Measurements from ENCODE around the gene TRPM2.
"Not testable (repeated sequence)": the region's sequence is repeated elsewhere in the genome, so short reads cannot be mapped to it uniquely, and the experiment has no call there.

TRPM2 gene

DNA sequence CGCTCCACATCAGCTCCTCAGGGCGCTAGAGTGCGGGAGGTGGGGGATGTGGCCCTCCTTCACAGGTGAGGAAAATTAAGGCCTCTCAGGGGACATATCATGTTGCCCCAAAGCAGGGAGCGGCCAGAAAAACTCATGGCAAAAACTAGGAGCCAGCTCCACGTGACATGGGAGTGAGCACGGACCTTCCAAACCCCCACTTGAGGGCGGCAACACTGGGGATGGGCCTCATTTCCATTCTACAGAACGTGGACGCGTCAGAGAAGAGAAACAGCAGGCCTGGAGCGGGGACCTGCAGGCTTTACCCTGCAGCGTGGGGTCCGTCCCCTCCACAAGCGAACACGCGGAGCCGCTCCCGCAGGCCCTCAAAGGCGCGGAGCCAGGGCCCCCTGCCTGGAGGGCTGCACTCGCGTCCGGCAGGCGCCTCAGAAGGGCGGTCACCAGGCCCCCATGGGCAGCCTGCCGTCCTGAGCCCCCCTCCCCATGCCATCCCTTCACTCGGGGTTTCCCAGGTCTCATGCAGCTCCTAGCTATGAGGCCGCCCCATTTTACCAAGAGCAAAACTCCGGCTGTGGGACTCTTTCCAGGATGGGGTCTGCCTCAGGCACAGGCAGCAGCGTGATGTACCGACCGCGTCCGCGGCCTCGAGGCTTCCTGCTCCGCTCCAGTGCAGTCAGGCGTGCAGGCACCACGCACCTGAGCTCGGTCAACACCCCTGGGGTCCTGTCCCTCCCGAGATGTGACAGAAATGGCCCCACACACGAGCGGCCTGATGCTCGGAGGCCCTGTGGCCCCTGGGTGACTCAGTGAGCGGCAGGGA, 19.7 kb upstream of the TRPM2 start:
- no peak overlapping the region for H3K27ac ChIP-seq
- H3K4me3 ChIP-seq, result no peak overlapping the region

DNA sequence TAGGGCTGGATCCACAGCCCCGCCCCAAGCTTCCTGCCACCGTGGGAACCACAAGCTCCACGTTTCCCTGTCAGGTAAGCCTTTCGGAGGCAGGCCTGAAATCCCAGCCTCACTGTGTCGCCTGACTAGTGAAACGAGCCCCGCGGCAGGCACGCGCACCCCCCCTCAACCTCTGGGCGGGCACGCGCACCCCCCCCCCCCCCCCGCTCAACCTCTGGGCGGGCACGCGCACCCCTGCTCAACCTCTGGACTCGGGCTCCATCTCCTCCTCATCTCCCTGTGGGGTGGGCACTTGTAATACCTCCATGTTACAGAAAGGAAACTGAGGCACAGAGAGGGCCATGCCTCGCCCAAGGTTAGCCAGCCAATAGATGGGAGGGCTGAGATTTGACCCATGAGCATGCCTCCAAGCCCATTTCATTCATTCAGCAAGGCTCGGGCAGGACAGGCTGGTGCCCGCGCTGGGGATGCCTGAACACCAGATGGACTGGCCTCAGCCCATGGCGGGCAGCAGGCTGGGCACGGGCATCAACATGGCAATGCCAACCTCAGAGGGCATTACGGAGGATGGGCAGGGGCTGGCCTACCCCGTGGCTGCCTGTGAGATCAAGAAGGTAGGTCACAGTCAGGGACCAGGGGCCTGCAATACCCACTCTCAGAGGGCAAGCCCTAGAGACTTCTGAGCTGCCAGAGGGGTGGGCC, 18.9 kb upstream of the TRPM2 start:
- H3K4me3 ChIP-seq, result no peak overlapping the region

DNA sequence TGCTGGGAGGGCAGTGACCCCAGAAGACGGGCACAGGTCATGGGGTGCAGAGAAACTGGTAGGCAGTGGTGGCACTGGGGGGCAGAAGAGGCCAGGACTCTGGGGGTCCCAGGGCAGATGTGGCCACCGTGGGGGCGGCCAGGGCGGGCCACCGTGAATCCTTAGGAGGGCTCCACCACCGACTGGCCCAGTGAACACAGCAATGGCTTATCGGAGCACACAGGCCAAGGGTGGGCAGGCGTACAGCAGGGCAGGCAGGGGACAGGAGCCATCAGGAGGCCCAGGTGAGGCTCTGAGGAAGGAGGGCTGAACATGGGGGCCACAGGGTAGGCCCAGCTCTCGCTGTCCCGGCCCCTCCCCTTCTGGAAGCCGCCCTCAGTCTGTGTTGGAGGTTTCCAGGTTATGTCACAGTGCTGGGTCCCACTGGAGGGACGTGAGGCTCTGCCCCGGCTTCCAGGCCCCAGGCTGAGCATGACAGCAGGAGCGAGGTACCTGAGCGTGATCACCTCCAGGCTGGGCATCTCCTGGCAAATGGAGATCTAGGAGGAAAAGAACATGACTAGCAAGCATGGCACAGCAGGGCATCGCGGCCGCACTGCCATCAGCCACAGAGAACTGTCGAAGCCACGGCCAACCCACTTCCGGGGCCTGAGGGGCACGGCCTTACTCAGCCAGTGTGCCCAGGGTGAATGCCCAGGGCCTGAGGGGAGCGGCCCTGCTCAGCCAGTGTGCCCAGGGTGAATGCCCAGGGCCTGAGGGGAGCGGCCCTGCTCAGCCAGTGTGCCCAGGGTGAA, 18.0 kb upstream of the TRPM2 start:
- H3K27ac ChIP-seq, result no peak overlapping the region

More for the DNA sequence above, 18.9 kb upstream of the TRPM2 start:
- no peak overlapping the region for H3K27ac ChIP-seq

DNA sequence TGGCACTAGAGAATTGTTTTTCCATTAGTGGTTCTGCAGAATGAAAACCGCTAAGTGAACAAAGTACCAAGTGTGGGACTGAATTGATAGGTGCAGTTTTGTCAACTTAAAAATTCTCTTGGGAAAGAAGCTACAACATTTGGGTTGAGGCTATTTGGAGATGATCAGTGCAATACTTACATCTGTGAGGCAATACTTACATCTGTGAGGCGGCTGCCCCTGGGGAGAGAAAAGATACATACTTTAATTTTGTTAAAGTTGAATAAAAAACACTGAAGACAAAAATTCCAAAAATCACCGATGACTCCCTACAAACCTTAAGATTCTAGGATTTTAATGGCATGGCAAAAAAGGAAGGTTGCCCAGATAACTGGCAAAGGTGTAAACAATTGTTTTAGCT, 16.0 kb upstream of the TRPM2 start:
- Histone ChIP-seq H3K4me3 (no peak overlapping the region), H3K27ac (peak overlapping the region in 2 of 21 experiments; percentile 66 to 77)

More for the DNA sequence above, 18.0 kb upstream of the TRPM2 start:
- no peak overlapping the region for H3K4me3 ChIP-seq

DNA sequence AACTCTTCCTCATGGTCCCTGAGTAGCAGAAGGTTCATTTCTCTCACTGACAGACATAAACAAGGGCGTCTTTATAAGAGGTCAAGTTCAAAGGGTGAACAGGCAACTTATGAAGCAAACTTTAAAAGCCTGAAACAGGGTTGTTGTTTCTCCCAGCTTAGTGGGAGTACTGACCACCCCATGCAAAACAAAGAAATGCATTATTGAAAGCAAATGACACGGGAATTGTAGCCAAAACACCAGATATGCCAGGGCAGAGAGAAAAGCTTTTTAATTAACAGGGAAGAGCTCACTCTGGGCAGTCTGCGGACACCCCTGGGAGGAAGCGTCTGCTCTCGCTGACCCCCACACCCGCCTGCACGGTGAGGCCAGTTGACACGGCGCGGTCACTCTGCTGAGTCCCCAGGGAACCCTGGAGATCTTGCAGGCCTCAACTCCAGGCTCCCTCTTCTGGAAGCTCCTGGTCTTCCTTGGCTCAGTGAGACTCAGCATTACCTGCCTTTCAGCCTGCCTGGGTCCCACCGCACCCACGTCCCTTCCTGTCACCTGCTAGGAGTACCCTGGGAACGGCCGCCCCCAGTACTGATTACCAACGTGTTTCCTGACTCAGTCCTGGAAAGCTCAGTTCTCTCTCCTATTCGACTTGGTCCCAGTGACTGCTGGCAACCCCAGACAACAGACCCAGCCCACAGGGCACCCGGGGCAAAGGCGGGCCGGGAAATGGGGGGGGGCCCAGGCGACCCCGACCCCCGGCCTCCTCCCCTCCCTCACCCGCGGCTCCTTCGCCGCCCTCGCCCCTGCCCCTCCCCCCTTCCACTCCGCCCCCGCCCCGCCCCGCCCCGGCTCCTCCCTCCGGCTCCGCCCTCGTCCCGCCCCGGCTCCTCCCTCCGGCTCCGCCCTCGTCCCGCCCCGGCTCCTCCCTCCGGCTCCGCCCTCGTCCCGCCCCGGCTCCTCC, 15.2 kb upstream of the TRPM2 start:
- peak overlapping the region; percentile 0 to 77 (median 20) for H3K4me3 ChIP-seq
- H3K27ac ChIP-seq, result peak overlapping the region in 16 of 21 experiments; percentile 21 to 78 (median 58)

DNA sequence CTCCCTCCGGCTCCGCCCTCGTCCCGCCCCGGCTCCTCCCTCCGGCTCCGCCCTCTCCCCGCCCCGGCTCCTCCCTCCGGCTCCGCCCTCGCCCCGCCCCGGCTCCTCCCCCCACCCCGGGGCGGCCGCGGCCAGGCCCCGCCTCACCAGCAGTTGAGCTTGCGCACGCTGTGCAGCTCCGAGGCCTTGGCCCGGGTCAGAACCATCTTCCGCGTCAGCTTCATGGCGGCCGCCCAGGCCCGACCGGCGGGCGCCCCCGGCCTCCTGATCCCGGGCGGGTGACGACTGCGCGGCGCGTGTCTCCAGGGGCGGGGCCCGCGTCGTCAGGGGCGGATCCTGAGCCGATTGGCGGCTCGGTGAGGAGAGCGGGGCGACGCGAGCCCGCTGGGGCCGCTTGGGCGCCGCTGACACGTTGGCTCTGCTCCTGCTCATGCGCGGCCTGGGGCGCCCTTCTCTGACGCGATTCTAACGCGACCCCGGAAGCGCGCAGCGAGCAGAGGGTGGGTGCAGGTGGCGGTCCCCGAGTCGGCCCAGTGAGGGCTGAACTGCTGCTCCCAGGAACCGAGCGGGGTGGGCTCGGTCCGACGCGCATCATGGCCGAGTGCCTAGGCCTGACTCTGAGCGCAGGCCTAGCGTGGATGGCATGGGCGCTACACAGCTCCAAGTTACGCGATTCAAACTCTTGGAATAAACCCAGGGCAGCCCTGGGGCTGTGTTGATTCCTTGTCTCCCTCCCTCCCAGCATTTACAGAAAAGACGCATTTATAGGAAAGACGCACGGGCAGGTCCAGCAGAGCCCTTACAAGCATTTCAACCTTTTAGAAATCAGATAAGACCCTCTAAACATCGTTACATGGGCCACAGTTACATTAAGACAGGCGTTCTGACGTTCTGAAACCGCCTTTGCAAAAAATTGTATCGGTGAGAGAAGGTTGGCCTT, 14.2 kb upstream of the TRPM2 start, which contains the start of gene CFAP410:
TSS of gene CFAP410 (minus strand) at position 420 of the 940 bp plus-strand sequence. CDS start at position 224, 196 bp downstream.
- Histone ChIP-seq H3K27ac (peak within 1 kb of the TSS; percentile 77 to 98 (median 95)), H3K4me3 (peak within 1 kb of the TSS; percentile 61 to 83 (median 73))

DNA sequence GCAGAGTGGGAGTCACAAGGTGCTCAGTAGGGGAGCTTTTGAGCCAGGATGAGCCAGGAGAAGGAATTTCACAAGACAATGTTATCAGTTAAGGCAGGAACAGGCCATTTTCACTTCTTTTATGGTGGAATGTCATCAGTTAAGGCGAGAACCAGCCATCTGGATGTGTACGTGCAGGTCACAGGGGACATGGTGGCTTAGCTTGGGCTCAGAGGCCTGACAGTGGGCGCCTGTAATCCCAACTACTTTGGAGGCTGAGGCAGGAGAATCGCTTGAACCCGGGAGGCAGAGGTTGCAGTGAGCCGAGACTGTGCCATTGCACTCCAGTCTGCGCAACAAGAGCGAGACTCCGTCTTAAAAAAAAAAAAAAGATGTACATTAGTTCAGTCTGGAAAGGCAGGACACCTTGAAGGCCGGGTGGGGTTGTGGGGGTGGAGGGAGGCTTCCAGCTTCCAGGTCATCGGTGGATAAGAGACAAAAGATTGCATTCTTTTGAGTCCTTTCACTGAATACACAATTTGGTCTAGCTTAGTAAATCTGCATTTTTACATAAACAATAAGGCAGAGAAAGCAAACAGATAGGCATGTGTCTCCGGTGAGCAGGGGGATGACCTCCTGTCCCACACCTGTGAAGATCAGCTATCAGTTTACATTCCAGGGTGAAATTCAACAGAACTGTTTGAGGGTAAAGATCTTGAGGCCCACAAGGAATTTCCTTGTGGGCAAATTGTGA, 11.5 kb upstream of the TRPM2 start:
- H3K4me3 ChIP-seq, H3K27ac ChIP-seq: not testable (repeated sequence)

DNA sequence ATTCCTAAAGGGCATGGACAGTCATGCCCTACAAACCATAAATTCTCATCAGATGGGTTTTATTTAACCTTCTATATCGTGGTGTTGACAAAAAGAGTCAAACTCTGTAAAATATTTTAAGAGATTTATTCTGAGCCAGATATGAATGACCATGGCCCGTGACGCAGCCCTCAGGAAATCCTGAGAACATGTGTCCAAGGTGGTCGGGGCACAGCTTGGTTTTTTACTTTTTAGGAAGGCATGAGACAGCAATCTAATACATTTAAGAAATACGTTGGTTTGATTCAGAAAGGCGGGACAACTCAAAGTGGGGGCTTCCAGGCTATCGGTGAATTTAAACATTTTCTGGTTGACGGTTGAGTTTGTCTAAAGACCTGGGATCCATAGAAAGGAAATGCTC, 10.4 kb upstream of the TRPM2 start:
- H3K27ac ChIP-seq, H3K4me3 ChIP-seq: not testable (repeated sequence)

DNA sequence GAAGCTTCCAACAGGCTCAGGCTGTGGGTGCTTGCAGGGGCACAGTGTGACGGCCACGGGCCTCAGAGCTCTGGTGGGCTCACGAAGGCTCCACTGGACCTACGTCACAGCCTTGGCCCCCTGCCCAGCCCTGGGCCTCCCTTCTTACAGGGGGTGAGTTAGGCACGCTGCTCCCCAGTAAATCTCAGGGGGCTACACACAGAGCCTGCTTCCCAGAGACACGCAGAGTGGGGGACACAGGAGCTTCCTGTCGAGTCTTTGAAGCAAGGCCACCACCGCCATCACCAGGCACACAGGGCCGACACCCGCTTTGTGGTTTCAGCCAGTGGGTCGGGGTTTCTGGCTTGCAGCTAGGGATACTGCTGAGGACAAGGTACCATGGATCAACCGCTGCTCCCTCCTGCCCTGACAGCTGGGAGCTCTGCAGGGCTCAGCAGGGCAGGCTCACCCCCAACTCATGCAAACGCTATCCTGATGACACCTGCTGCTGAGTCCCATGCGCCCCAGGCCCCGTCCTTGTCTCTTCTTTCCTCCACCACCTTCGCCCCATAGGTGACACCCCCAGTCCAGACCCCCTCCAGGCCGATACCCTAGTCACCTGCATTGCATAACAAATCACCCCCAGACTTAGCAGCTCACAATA, 8.8 kb upstream of the TRPM2 start:
- Histone ChIP-seq H3K27ac (no peak overlapping the region), H3K4me3 (no peak overlapping the region)

DNA sequence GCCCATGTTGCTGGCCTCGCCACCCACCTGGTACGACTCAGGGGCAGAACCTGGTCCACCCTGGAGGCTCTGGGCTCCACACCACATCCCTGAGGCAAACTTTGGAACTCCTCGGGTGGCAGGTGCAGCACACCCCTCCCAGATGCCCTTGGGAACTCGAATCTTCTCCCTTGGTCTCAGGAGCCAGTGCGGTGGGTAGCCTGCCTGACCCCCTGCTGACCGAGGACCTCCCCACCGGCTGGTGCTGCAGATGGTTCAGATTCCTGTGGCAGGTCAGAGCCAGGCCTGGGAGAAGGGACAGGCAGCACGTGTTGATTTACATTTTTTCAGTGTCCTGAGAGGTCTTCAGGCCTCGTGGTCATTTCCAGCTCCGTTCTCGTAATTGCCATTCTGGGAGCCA, 7.9 kb upstream of the TRPM2 start:
- Histone ChIP-seq H3K27ac (no peak overlapping the region), H3K4me3 (no peak overlapping the region)

DNA sequence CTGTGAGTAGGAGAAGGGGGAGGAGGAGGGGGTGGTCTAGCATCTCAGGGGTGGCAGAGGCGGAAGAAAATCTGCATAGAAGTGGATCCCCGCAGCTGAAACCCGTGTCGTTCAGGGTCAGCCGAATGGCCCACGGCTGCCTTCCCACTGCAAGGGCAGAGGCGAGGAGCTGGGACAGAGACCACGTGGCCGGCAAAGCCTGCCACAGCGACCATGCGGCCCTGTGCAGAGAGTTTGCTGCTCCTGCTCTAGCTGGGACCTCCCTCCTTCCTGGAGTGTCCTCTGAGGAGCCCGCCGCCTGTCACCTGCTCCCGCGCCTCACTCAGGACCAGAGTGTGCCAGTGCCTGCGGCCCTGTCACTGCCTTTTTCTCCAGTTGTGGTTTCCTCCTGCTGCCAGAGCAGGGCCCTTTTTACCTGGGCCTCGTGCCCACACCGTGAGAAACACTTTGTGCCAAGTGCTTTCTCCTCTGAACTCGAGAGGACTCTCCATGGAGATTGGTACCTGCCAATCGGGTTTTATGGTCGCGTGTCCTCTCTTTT, 5.4 kb upstream of the TRPM2 start:
- H3K27ac ChIP-seq, result no peak overlapping the region
- no peak overlapping the region for H3K4me3 ChIP-seq

DNA sequence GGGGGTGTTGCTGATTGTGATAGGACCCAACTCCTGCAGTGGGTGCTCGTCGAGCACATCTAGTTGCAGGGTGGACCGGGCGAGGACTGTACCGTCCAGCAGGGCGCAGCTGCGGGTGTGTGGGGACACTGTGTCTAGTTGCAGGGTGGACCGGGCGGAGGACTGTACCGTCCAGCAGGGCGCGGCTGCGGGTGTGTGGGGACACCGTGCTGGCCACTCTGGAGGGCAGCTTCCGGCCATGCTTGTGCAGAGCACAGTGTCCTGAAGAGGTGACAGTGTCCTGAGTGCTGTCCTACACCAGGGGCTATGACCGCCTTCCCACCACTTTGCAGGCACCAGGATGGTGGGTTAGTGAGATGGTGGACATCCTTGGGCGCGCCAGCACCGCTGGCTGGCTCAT, 4.6 kb upstream of the TRPM2 start:
- Histone ChIP-seq H3K27ac (no peak overlapping the region), H3K4me3 (no peak overlapping the region)

DNA sequence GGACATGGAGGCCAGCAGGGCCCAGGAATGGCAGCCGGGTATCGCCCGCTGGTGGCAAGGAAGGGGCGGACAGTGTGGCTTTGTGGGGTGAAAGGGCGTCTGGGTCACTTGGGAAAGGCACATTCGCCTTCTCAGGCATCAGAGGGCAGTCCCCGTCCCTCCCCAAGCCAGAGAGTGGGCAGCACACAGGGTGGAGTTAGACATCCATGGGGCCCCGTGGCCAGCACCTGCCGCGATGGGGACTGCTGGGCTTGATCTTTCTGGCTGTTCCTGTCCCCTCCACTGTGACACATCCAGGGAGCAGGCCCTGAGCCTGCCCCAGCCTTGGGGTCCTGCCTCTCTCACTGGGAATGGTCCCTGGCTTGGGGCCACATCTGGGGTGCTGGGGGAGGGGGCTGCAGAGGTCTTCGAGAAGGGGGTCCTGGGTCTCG, 4.0 kb upstream of the TRPM2 start:
- Histone ChIP-seq H3K4me3 (no peak overlapping the region), H3K27ac (no peak overlapping the region)

DNA sequence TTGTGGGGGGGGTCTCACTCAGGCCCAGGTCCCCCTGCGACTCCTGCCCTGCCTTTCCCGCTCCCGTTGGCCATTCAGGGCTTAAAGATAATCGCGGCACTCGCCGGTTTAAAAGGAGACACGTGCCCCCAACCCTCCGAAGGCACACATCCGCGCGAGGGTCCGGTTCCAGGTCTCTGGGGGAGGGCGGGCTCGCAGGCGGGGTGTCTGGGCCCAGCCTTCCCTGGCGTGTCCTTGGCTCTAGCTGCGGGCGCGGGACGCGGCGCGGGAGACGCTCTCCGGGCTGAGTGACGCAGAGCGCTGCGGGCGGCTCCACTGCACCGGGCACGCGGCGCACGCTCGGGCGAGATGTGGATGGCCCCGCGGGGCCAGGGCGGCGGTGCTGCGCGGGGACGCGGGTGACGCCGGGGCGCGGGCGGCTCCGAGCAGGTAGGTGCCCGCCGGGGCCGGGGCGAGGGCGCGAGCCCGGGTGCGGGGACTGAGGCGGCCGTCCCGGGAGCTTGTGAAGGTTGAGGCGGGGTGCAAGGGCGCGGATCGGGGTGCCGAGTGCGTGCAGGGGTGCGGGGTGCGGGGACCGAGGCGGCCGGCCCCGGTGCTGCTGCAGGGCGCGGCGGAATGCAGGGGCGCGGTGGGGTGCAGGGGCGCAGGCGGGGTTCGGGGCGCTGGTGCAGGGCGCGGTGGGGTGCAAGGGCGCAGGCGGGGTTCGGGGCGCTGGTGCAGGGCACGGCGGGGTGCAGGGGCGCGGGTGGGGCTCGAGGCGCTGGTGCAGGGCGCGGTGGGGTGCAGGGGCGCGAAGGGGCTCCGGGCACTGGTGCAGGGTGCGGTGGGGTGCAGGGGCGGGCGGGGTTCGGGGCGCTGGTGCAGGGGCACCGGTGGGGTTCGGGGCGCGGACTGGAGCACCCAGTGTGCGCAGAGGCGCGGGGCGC, 3.3 kb upstream of the TRPM2 start:
- Histone ChIP-seq H3K4me3 (peak overlapping the region in 1 of 7 experiments; percentile 28), H3K27ac (no peak overlapping the region)

DNA sequence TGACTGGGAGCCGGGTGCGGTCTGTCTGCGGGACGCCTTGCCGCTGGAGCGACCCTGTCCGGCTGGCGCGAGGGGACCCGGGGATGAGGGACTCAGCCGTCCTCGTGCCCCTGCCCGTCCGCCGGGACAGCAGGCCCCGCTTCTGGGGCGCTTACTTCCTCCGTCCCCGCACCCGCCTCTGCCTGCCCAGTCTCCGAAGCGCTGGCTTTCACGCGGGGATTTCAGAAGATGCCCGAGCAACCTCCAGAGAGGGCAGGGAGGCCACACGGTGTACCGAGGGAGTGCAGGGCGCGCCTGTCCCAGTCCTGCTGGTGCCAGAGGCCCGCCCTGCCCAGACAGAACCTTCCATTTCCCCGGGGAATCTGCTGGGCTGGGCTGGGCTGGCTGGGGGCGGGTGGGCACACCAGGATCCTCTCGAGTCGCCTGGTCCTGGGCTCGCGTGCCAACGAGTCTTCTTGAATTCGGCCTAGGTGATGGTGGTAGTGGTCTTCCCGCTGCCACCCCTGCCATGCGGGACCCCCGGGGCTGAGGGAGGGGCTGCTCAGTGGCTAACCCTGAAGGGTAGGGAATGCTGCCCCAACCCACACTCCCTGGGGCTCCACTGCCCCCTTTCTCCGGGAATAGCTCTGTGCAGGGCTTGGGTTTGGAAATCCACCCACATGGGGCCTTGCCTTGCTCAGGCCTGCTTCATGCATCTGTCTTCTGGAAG, 2.5 kb upstream of the TRPM2 start:
- H3K4me3 ChIP-seq, result peak overlapping the region in 1 of 7 experiments; percentile 28
- H3K27ac ChIP-seq, result no peak overlapping the region
